GM12873 (cell line): ENCODE measurements around the gene PSMA6.

Source experiments
- CTCF ChIP-seq: IDR thresholded peaks from 2 replicates; pipeline ENCODE4 v1.5.1; 2012; ENCODE audit warnings: low read depth, mild to moderate bottlenecking, moderate library complexity, low read length, control low read depth; ENCODE audit not compliant: insufficient read depth; ENCODE audit errors: missing control alignments

PSMA6 gene

GRCh38 chr14:35297706-35298105 is 5.5 kb downstream of the PSMA6 start:
- TF ChIP-seq CTCF, result no peak

GRCh38 chr14:35298351-35298750 is 6.2 kb downstream of the PSMA6 start:
- TF ChIP-seq CTCF, result no peak

GRCh38 chr14:35299708-35300107 is 7.5 kb downstream of the PSMA6 start:
- TF ChIP-seq CTCF, result no peak

GRCh38 chr14:35300228-35300627 is 8.0 kb downstream of the PSMA6 start:
- no peak for TF ChIP-seq CTCF

- TF ChIP-seq CTCF, result no peak
These were observed 9.8 kb downstream of the PSMA6 start for GRCh38 chr14:35301735-35302528.

- TF ChIP-seq CTCF, result no peak
These were observed 11.2 kb downstream of the PSMA6 start for GRCh38 chr14:35303149-35303935.

GRCh38 chr14:35304812-35305462 is 12.8 kb downstream of the PSMA6 start:
- no peak for TF ChIP-seq CTCF
